NCI-H1417 (cell line): ENCODE measurements around the gene SLX9.

ENCODE experiments used
- DNase-seq, 3 experiments: peaks; one replicate each; lab custom pipeline; 2025; lab: John Stamatoyannopoulos, UW

The SLX9 gene

DNA sequence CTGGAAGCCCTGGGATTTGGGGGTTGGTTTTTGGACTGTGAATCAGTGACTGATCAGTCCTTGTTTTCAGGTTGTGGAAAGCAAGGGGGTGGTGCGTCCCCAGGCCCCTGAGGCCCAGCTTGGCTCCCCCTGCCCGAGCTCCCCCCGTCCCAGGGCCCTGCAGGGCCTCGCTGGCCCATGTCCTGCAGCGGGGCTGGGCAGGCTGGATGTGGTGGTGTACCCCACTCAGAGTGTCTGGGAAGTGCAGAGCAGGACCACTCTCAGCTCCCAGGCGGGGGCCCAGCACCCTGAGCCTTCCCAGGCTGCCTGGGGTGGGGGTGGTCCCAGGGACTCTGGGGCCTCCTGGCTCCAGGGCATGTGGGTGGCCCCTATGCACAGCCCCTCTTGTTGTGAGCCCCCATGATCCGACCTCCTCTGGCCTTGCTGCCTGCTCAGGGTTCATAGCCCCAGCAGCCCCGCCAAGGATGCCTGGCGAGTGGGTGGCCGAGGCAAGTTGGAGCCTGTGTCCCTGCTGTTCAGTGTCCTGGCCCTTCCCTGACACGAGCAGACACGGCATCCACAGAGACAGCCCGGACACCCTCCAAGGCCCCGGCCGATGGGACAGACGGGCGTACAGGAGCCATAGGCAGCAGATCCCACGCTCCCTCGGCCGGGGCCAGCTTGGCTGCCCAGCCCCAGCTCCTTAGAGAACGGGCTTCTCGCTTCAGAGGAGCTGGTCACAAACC, 37.9 kb downstream of the SLX9 start:
- no peak for DNase-seq

- no peak for DNase-seq
Observed at GRCh38 chr21:44979687-44980561, 40.1 kb downstream of the SLX9 start.

- no peak for DNase-seq
Observed at GRCh38 chr21:44980562-44981489, 41.0 kb downstream of the SLX9 start.

DNA sequence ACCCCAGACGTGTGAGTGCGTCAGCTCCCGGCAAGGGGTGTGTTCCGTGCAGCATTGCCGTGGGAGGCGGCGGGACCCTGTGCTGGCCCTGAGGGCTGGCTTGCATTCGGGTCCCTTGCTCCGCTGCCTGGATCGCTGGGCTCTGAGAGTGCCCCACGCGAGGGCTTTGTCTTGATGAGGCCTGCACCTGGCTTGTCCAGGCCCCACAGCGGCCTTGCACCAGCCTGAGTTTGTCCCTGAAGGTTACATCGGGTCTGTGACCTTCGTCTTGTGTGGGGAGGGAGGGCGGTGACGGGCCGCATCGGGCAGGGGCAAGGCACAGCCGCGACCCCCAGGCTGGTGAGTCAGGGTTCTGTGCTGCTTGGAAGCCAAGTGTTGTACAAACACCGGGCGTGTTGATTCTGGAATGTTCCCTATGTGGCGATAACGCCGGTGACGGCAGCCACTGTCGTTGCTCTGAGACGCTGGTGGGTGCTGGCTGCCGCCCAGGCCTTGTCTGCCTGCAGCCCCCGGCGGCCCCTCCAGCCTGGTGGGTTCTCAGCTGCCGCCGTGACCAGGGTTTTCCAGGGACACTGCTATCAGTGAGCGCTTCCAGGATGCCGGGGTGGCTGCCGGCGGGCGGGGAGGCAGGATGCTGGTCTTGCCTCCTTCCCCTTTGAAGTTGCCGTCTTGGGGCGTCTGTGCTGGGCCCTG, 42.9 kb downstream of the SLX9 start:
- DNase-seq: no peak

DNA sequence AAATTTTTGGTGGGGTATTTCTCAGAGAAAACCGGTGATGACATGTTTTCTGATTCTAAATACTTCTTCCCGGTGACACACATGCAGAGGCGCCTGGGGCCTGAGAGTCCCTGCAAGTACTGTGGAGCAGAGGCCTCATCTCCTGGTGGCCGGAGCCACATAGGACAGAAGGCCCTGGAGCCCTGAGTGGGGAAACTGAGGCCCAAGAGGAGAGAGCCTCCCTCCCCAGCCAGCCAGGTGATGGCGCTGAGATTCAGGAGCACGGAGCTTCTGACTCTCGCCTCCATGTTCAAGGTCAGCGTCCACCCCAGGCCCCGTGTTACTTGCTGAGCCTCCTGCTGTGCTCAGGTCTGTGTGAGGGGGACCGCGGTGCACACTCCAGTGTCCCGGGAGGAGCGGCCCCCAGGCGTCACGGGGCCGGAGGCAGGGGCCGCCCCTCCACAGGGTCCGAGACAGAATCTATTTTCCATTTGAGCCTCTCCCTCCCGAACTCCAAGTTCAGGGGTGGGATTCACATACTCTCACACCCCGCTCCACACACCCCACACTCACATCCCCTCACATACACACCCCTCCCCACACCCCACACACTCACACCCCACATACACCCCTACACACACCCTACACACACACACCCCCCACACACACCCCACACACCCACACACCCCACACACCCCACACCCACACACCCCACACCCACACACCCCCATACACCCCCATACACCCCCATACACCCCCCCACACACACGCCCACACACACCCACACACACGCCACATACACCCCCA, 43.8 kb downstream of the SLX9 start:
- no peak for DNase-seq

GRCh38 chr21:44984428-44984791, 44.6 kb downstream of the SLX9 start:
- no peak for DNase-seq

GRCh38 chr21:44984792-44985440, 45.1 kb downstream of the SLX9 start:
- DNase-seq: no peak

GRCh38 chr21:44985441-44986401, 45.9 kb downstream of the SLX9 start:
- DNase-seq: no peak

DNA sequence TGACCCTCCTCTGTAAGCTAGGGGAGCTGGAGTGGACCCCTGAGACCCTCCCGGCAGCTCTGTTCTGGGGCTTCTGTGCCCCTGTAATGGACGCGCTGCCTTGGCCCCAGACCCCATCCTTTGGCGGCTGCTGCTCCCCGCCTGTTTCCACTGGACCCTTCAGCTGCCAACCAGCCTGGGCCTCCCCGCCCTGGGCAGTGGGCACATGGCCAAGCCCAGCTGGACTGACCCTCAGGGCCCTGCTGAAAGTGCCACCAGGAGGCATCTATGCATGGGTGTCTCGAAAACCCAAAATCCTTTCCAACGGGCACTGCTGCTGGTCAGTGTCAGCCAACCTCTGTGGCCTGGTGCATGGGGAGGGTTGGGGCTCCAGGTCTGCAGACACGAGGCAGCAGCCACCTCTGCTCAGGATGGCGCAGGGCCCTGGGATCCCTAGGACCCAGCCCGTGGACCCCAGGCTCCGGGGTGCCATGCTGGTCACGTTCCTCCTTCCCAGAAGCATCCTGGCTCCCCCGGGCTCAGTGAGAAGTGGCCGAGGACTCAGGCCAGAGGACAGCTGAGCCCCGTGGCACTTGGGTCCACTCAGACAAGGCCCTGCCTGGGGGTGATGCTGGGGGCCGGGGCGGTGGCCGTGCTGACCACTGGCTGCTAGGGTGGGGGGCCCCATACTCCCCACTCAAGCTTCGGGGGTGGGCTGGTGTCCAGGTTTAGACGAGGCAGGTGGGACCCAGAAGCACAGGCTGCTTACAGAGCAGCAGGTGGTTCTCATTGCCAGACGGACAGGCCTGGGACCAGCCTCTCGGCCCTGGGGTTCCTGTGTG, 46.9 kb downstream of the SLX9 start:
- DNase-seq: no peak

DNA sequence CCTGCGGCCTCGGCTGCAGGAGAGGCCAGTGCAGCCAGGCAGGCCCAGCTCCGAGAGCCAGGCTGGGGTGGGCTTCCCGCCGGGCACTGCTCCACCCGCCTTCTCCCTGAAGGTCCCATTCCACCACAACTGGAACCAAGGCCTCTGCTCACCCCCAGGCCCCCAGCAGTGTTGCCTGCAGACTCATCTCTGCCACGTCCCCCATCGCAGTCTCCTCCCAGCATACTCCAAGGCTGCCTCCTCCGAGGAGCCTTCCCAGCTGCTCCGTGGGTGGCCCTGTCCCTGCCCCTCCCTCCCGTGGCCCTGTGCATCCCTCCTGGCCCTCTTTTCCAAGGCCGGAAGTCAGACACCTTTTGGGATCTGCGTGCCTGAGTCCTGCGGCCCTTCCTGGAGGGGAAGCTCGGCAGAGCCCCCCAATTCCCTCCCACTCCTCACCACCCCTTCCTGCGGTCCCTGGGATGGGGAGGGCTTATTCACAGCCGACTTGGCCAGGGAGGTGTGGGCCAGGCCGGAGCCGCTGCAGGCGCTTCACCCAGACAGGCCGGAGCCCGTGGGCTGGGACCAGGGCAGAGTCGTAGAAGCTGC, 47.6 kb downstream of the SLX9 start:
- no peak for DNase-seq

GRCh38 chr21:44987886-44988606, 48.2 kb downstream of the SLX9 start:
- no peak for DNase-seq

DNA sequence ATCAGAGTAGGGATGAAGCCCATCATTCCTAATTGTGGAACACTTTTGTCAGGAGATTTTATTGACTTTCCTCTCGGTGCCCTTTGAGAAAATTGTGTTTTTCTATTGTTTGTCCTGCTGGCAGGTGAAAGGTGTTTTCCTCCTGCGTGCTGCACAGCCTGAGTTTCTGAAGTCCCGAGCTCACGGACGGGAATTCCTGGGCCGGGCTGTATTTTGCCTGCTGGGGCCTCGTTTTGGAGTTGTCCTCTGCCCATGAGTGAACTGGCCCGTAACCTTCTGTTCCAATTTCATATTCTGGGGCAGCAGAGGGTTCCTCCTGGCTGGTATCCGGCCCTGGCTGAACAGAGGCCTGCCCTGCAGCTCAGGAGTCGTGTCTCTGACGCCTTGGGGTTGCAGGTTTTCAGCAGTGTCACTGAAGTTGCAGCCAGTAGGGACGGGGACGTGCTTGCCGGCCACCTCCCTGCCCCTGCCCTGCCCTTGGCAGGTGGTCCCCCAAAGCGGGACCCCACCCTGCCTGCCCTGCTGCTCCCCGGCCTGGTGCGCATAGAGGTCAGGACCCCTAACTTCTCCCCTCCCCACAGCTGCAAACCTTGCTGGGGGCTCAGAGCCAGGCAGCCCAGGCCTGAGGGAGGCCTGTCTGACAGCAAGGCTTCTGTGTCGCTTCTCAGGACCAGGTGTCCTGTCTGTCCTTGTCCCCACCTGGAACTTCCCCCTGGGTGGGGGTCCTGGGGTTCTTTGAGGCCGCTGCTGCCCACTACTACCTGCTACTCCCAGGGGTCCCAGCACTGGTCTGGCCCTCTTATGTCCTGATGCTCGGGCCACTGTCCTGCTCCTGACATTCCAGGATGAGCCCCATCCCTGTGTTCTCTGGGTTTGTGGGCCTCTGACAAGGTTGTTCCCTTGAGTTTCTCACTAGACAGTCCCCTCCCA, 49.0 kb downstream of the SLX9 start:
- peak in 1 of 3 experiments; percentile 14 for DNase-seq

- DNase-seq: no peak
Observed at GRCh38 chr21:44989537-44989886, 49.7 kb downstream of the SLX9 start.

DNA sequence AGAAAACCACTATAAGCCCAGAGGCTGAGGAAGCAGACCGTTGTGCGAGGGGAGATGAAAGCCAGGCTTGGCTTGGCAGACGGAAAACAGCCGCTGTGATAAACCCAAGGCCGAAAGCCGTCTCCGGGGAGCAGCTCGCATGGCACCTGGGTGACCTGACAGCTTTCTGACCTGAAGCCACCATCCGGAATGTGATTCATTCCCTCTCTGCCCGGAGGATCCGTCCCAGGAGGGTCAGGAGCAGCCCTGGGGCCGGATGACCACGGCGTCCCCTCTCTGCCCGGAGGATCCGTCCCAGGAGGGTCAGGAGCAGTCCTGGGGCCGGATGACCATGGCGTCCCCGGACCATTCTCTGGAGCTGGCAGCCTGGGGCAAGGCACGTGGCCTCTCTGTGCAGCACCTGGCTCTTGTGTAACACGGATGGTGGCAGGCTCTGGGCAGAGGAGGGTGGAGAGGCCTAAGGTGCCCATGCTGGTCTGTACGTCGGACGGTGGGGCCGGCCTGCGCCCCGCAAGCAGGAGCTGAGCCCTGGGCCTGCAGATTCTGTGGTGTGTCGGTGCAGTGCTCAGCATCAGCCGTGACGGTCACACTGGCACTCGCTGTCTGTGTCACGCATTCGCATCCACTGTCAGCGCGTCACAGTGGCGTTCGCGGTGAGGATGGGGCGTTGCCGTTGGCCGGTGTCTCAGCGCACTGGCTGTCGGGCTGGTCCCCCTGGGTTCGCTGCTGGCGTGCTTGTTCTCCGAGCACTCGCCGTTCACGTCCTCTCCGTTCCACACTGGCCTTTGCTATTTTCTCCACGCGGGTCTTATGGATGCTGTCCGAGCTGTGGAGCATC, 50.3 kb downstream of the SLX9 start:
- no peak for DNase-seq

DNA sequence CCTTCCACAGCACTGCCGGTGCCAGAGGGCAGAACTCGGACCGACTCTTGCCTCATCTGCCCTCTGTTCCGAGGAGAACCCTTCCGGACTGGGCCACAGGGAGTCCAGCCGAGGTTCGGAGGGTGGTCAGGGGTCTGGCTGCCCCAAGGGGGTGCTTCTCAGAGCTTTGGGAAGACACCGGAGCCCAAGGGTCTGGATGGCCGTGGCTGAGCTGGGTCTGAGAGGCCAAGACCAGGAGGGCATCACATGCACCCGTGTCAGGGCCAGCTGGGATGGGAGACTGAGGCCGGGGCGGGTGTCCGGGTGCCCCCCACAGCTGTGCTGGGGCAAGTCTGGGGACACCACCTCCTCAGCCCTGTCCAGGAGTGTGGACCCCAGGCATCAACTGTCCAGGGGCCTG, 51.1 kb downstream of the SLX9 start:
- DNase-seq: no peak
